Heart left ventricle (tissue), 16 donors: ENCODE data around the gene EYA4. TPM values are rescaled to one million over a fixed set of nuclear protein-coding genes. Genes with fewer than 3 reads are reported as not detected.

Experiments used
- ATAC-seq, 4 donors: fragments of 200-7000 bp; cut with Tn5 transposase; one replicate each; pipeline ENCODE4 v1.9.1; 2020 to 2022; ENCODE audit warnings: moderate library complexity in 4 of 4, mild to moderate bottlenecking in 3 of 4, moderate number of reproducible peaks in 1 of 4
- DNase-seq, 5 donors: peaks; one replicate each; pipeline ENCODE4 v3.0.0-alpha.2; 2020
- H3K27ac ChIP-seq, 12 donors: fragments of 200-600 bp; sonication (generic) in 4 of 12; one replicate each; pipeline versions ENCODE4 v1.5.0 to v1.8.0; 2016 to 2022; ENCODE audit warnings: mild to moderate bottlenecking in 2 of 12
- H3K27me3 ChIP-seq, 9 donors: fragments of 200-600 bp; sonication (generic) in 2 of 9; one replicate each; pipeline versions ENCODE4 v1.5.1 to v1.8.0; 2016 to 2022; ENCODE audit warnings: mild to moderate bottlenecking in 3 of 9
- H3K36me3 ChIP-seq, 9 donors: fragments of 200-600 bp; sonication (generic) in 2 of 9; one replicate each; pipeline versions ENCODE4 v1.5.0 to v1.8.0; 2018 to 2022; ENCODE audit warnings: mild to moderate bottlenecking in 2 of 9
- H3K4me1 ChIP-seq, 12 donors: fragments of 200-600 bp; sonication (generic) in 4 of 12; one replicate each; pipeline versions ENCODE4 v1.5.0 to v1.8.0; 2016 to 2022; ENCODE audit warnings: mild to moderate bottlenecking in 3 of 12
- H3K4me3 ChIP-seq, 12 donors: fragments of 200-600 bp; sonication (generic) in 4 of 12; one replicate each; pipeline versions ENCODE4 v1.5.0 to v1.8.0; 2017 to 2022; ENCODE audit warnings: mild to moderate bottlenecking in 9 of 12, moderate library complexity in 4 of 12
- H3K9me3 ChIP-seq, 12 donors: fragments of 200-600 bp; sonication (generic) in 4 of 12; one replicate each; pipeline versions ENCODE4 v1.5.0 to v1.8.0; 2016 to 2022; ENCODE audit warnings: mild to moderate bottlenecking in 1 of 12
- POLR2A ChIP-seq, 2 donors: fragments of 450-650 bp; IDR thresholded peaks; one replicate each; pipeline ENCODE4 v1.6.1; 2017; ENCODE audit warnings: antibody characterized with exemption in 2 of 2, mild to moderate bottlenecking in 2 of 2, moderate library complexity in 2 of 2
- WGBS, 4 donors: extraction: QIAGEN DNeasy Blood & Tissue Kit in 2 of 4; methylation state at CpG; one replicate each; pipeline versions ENCODE4 v1.1.5 to v1.1.7; 2013 to 2018; 5-methylcytosine and 5-hydroxymethylcytosine counted together
- intact Hi-C, 10 donors: fragments of 100-400 bp; cut with DNase I; formaldehyde crosslinking; loops; one replicate each; pipeline versions ENCODE4 v1.11.1 to v1.14.2; 2022
- polyA plus RNA-seq, 2 donors: library from polyadenylated mRNA; stranded (reverse); fragments of 200-250 nt; gene quantifications; one replicate each; pipeline ENCODE4 v1.2.3, GENCODE V29; 2013
- total RNA-seq, 9 donors: library from RNA; depleted of rRNA in 2 of 9; stranded (reverse); fragments of >200 nt in 2 of 9; fragmentation: NEBNext Ultra II Directional in 3 of 9; extraction: Animal tissue kit (Norgen Biotek cat#: 25700) in 3 of 9; gene quantifications; one replicate each; pipeline versions ENCODE4 v1.1.0 to v1.2.4, GENCODE V29; 2016 to 2023
- TF ChIP-seq, protein P1 (sequence below), 12 donors: fragments of 200-600 bp; sonication (generic) in 4 of 12; IDR thresholded peaks; one replicate each; pipeline versions ENCODE4 v1.5.0 to v1.8.0; 2018 to 2022; ENCODE audit warnings: antibody characterized with exemption in 12 of 12, mild to moderate bottlenecking in 5 of 12
- donor health status: ischemic (EF 13 %, LVEDD 7.1; RV severe dilation, severe dysfunction).
- donor health status: healthy with polysubstance abuse.
- donor health status: DM: no; HTN: yes; CAD: no.
- donor health status: DM: no; HTN: no; CAD: no.
- donor health status: ischemic (EF 25% LVEDD 6.9; RV normal size, moderate dysfunction).
- donor health status: ischemic (EF 25% LVEDD 5.7; RV mildly dilated, moderate dysfunction).
- donor health status: healthy.
- donor health status: DM: yes; HTN: yes; CAD: no.
- donor health status: ischemic (EF 35%, LVEDD 5.7; RV mildly dilated, moderate dysfunction).
- donor health status: nonischemic (EF 11% LVEDD 7.7; RV severe dilation, severe dysfunction).
- donor health status: DM: yes; HTN: yes; CAD: no.
- donor health status: PGD.
- donor health status: ischemic (EF 29% LVEDD 5.4; RV normal size, mild dysfunction).
- donor health status: nonischemic (EF 23%, LVEDD 6.1; RV moderate dilation, normal function).

The EYA4 gene
- total and polyA plus RNA-seq, 11 donors: 3.6 to 29.6 (median 21.7) TPM

DNA sequence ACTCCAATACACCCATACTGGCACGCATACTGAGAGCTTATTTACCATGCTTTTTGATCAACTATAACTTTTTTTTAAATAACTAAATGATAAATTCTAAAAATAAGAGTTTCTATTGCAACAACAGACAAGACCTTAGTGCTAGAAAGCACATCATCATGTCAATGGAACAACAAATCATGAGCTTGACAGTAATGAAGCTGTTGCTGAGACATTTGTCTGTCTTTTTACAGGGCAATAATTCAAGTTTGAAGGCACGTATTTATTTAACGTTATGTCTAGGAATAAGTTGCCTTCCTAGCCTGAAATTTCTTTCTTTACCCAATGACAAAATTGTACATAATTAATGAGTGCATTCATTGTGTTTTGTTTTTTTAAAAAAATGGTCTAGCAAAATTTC is 299.2 kb downstream of the EYA4 start:
- H3K4me3 ChIP-seq: no peak overlapping the region
- intact Hi-C loops: no loop called here
- H3K4me1 ChIP-seq: no peaks in the 10 kb centered on the region
- no peaks in the 10 kb centered on the region for H3K9me3 ChIP-seq
- H3K27ac ChIP-seq: no peak overlapping the region
- H3K36me3 ChIP-seq: no peaks in the 10 kb centered on the region
- TF ChIP-seq POLR2A (IDR thresholded peaks at IDR 0.05): no peak
- TF ChIP-seq, protein P1, sequence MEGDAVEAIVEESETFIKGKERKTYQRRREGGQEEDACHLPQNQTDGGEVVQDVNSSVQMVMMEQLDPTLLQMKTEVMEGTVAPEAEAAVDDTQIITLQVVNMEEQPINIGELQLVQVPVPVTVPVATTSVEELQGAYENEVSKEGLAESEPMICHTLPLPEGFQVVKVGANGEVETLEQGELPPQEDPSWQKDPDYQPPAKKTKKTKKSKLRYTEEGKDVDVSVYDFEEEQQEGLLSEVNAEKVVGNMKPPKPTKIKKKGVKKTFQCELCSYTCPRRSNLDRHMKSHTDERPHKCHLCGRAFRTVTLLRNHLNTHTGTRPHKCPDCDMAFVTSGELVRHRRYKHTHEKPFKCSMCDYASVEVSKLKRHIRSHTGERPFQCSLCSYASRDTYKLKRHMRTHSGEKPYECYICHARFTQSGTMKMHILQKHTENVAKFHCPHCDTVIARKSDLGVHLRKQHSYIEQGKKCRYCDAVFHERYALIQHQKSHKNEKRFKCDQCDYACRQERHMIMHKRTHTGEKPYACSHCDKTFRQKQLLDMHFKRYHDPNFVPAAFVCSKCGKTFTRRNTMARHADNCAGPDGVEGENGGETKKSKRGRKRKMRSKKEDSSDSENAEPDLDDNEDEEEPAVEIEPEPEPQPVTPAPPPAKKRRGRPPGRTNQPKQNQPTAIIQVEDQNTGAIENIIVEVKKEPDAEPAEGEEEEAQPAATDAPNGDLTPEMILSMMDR (IDR thresholded peaks at IDR 0.05): no peak
- DNase-seq: no peak
- ATAC-seq: no peak
- WGBS, 4 donors: 81 to 92% (median 88%) methylated on average over 3 of the region's 3 CpGs
- H3K27me3 ChIP-seq: no peaks in the 10 kb centered on the region

DNA sequence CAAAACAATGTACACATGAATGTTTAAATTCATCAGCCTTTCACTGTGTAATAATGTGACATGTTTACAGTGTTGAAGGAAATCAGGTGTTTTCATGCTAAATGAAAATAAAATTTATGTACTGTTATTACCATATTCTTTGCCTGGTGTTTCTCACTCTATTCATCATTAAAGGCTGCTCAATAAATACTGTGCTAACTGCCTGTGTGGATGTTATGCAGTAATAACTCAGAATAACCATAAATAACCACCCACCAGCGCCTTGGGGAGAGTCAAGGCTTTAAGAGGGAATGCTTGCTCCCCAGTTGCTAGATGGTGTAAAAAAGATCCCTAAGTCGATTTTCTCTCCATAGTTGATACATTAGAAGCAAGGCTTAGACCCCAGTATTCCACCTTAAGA is 299.9 kb downstream of the EYA4 start:
- no peak for ATAC-seq
- no peaks in the 10 kb centered on the region for H3K36me3 ChIP-seq
- intact Hi-C loops: no loop called here
- H3K4me3 ChIP-seq: no peak overlapping the region
- H3K27ac ChIP-seq: no peak overlapping the region
- no peaks in the 10 kb centered on the region for H3K4me1 ChIP-seq
- WGBS, 4 donors: 73 to 80% (median 77%) methylated on average over 2 of the region's 2 CpGs
- no peaks in the 10 kb centered on the region for H3K9me3 ChIP-seq
- no peak for DNase-seq
- TF ChIP-seq, protein P1 (IDR thresholded peaks at IDR 0.05): no peak
- no peak for TF ChIP-seq POLR2A (IDR thresholded peaks at IDR 0.05)
- H3K27me3 ChIP-seq: no peaks in the 10 kb centered on the region

DNA sequence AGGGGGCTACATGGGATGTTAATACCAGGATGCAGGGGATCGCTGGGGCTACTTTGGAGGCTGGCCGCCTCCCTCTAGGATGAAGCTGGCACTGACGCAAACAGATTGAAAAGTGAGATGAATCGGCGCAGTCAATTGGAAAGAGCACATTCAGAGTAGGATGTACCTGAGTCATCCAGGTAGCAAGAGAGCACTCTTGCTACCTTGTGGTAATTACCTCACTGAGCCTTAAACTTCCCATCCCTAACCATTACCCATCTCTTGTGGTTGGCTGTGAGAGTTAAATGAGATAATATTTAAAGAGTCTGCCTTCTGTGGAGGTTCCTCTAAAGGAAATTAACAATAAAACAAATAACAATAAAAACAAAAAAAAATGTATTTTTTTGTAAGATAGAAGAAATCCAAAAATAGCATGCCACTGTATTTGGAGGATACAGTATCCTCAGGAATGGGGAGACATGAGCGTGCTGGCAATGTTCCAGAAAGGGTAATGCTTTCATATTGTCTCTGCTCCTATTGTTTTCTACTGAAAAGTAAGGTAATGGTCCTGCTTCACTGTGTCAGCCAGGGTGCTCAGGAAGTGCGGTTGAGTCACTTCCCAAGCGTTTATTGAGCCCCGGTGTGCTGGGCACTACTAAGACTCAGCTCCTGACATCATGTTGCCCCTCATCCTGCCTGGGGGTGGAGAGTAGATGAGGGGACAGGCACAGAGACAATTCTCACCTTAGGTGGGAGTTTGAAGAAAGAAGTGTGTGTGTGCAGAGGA is 301.1 kb downstream of the EYA4 start:
- Histone ChIP-seq H3K27ac (no peak overlapping the region), H3K36me3 (no peaks in the 10 kb centered on the region), H3K9me3 (no peaks in the 10 kb centered on the region), H3K27me3 (no peaks in the 10 kb centered on the region), H3K4me3 (no peak overlapping the region), H3K4me1 (no peaks in the 10 kb centered on the region)
- WGBS, 4 donors: 84 to 90% (median 85%) methylated on average over 9 of the region's 9 CpGs
- DNase-seq: no peak
- intact Hi-C loops: no loop called here
- TF ChIP-seq, protein P1 (IDR thresholded peaks at IDR 0.05): no peak
- TF ChIP-seq POLR2A (IDR thresholded peaks at IDR 0.05): no peak
- ATAC-seq: no peak

DNA sequence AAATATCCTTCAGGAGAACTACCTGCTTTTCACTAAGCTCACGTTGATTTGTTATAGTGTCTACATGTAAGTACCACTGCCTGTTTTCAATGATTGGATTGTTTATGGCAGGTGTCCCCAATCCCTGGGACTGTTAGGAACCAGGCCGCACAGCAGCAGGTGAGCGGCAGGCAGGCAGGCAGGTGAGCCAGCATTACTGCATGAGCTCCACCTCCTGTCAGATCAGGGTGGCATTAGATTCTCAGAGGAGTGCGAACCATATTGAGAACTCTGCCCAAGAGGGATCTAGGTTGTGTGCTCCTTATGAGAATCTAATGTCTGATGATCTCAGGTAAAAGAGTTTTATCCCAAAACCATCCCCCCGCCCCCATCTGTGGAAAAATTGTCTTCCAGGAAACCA is 303.3 kb downstream of the EYA4 start:
- H3K4me1 ChIP-seq: no peaks in the 10 kb centered on the region
- DNase-seq (no peak), ATAC-seq (no peak)
- 89 to 93% (median 91%) methylated on average over 5 of the region's 5 CpGs for WGBS, 4 donors
- H3K27ac ChIP-seq: no peak overlapping the region
- H3K4me3 ChIP-seq: no peak overlapping the region
- H3K27me3 ChIP-seq: no peaks in the 10 kb centered on the region
- no peaks in the 10 kb centered on the region for H3K9me3 ChIP-seq
- no peak for TF ChIP-seq POLR2A (IDR thresholded peaks at IDR 0.05)
- TF ChIP-seq, protein P1 (IDR thresholded peaks at IDR 0.05): no peak
- no peaks in the 10 kb centered on the region for H3K36me3 ChIP-seq
- intact Hi-C loops: no loop called here
